ENCODE data around the gene SLC45A3. TPM values are rescaled to one million over a fixed set of nuclear protein-coding genes. Genes with fewer than 3 reads are reported as not detected.

Gene SLC45A3
- total and polyA plus RNA-seq, 2 donors (not counting 3 experiments of a cell fraction or from before 2014, with no cell fraction given), result 15.1 to 15.6 TPM

GRCh38 chr1:205681364-205681763 is 1.1 kb upstream of the SLC45A3 start:
- Histone ChIP-seq H3K36me3 (ENCODE audit: control insufficient read depth in 2 of 2, extremely low read depth in 1 of 2, insufficient read depth in 2 of 2, low read length in 2 of 2) (no peaks in the 10 kb centered on the region), H3K9me1 (replicated peaks; ENCODE audit: control insufficient read depth, extremely low read depth, insufficient read depth, low read length) (no peaks in the 10 kb centered on the region), H3K79me2 (ENCODE audit: control insufficient read depth, insufficient read depth, low read length) (peaks cover 8% of the 10 kb centered on the region), H3K9me3 (replicated peaks; ENCODE audit: control insufficient read depth, insufficient read depth, low read length) (no peaks in the 10 kb centered on the region), H3K4me2 (ENCODE audit: insufficient read depth, low read length) (no peak overlapping the region), H3K4me3 (replicated peaks in 1 of 3; ENCODE audit: insufficient read depth in 1 of 3, low read depth in 1 of 3, low read length in 3 of 3) (no peak overlapping the region), H3K9ac (replicated peaks; ENCODE audit: extremely low read depth, insufficient read depth, low read length) (no peak overlapping the region), H3K4me1 (ENCODE audit: control insufficient read depth, extremely low read depth, insufficient read depth, low read length) (peaks cover 19% of the 10 kb centered on the region), H2AFZ (ENCODE audit: low read depth, low read length) (no peak overlapping the region), H3K27ac (ENCODE audit: insufficient read depth, low read depth, low read length) (no peak overlapping the region), H4K20me1 (replicated peaks; ENCODE audit: control insufficient read depth, extremely low read depth, insufficient read depth, low read length) (no peaks in the 10 kb centered on the region), H3K27me3 (ENCODE audit: control insufficient read depth in 2 of 2, insufficient read depth in 2 of 2, low read length in 2 of 2) (no peaks in the 10 kb centered on the region)
- no peak for TF ChIP-seq GATA2 (IDR thresholded peaks at IDR 0.05; ENCODE audit: insufficient read depth, insufficient read length, low read depth, low read length)
- TF ChIP-seq MYC (IDR thresholded peaks at IDR 0.05; ENCODE audit: low read depth, low read length), result no peak
- TF ChIP-seq JUN (IDR thresholded peaks at IDR 0.05; ENCODE audit: borderline replicate concordance, insufficient read depth, insufficient read length, low read depth), result no peak
- no peak for TF ChIP-seq POLR2AphosphoS5 (IDR thresholded peaks at IDR 0.05; ENCODE audit: insufficient read depth, low read depth, low read length)
- TF ChIP-seq MAX (IDR thresholded peaks at IDR 0.05; ENCODE audit: insufficient read depth, insufficient read length), result no peak
- no peak for TF ChIP-seq CTCF (IDR thresholded peaks at IDR 0.05; ENCODE audit: extremely low read depth in 1 of 2, insufficient read depth in 1 of 2, low read depth in 1 of 2, low read length in 2 of 2)
- no peak for TF ChIP-seq POLR2A (IDR thresholded peaks at IDR 0.05; ENCODE audit: low read depth, low read length)
- no peak for TF ChIP-seq FOS (IDR thresholded peaks at IDR 0.05; ENCODE audit: borderline replicate concordance, insufficient read depth, low read length)
- TF ChIP-seq EZH2 (IDR thresholded peaks at IDR 0.05; ENCODE audit: borderline replicate concordance, low read depth, low read length, severe bottlenecking), result no peak
- dilution Hi-C loops (cut with MboI; ENCODE audit: extremely low pct_ligation_motif_present, low sequenced_read_pairs) (no loop called here), intact Hi-C loops (cut with micrococcal nuclease) (no loop called here)
- POLR2A ChIA-PET, result no interaction called here
- FAIRE-seq, result no peak
- CTCF ChIA-PET, result interaction anchor here (6.7 to 7.3 kb wide), 2 partner anchors 23 to 30 kb away, joined by 71 to 90 read pairs; no protein-coding TSS in a partner anchor
- no TSS peak for BruUV-seq (replicated peaks)
- no peak for DNase-seq (ENCODE audit: low read depth, low spot score)

Data from endothelial cell of umbilical vein (primary cell).